HepG2 (cell line): ENCODE results near the gene RSBN1L. TPM values are rescaled to one million over a fixed set of nuclear protein-coding genes. Genes with fewer than 3 reads are reported as not detected.

ENCODE experiments used
- ATAC-seq: fragments of 200-7000 bp; cut with Tn5 transposase; 3 replicates; pipeline ENCODE4 v1.9.1; 2020; ENCODE audit warnings: mild to moderate bottlenecking, moderate library complexity
- BruUV-seq: library from RNA; stranded (reverse); fragments of 400-500 nt; replicated peaks from 2 replicates; lab custom pipeline; 2021; lab: Mats Ljungman, UMichigan
- CTCF ChIA-PET: fragments of 300-600 bp; formaldehyde crosslinking; extraction: SDS; loops from one replicate; lab custom pipeline; 2021; ENCODE audit warnings: low total read pairs, inconsistent platforms, low intra/inter-chr PET ratio; lab: Yijun Ruan, JAX
- POLR2A ChIA-PET: fragments of 350-600 bp; sonication (Branson Sonifier 250); formaldehyde crosslinking; loops from one replicate; lab custom pipeline; 2020; ENCODE audit warnings: antibody characterized with exemption, inconsistent platforms; lab: Yijun Ruan, JAX
- DNase-seq: peaks from one replicate; pipeline ENCODE4 v3.0.0-alpha.2; 2015; ENCODE audit warnings: low spot score
- FAIRE-seq: peaks from 3 replicates; lab custom pipeline; 2011; peaks lifted over from hg19 to GRCh38; lab: Jason Lieb, UNC
- H2AFZ ChIP-seq: one replicate; pipeline ENCODE4 v1.6.1; 2011; ENCODE audit warnings: low read length, inconsistent platforms
- H3K27ac ChIP-seq: fragments of 300-600 bp; 3 replicates; pipeline ENCODE4 v1.8.0; 2011; ENCODE audit warnings: mixed run types, mild to moderate bottlenecking, mixed read lengths, low read length, inconsistent platforms; ENCODE audit not compliant: insufficient read depth; ENCODE audit errors: extremely low read length
- H3K27me3 ChIP-seq, 2 experiments: fragments of 200-600 bp in 1 of 2; 2 replicates in 1 of 2; 3 replicates in 1 of 2; pipeline versions ENCODE4 v1.6.0 to v1.8.0; 2011; ENCODE audit warnings: low read length in 2 of 2, mild to moderate bottlenecking in 2 of 2, moderate library complexity in 2 of 2, inconsistent platforms in 1 of 2; ENCODE audit not compliant: insufficient read depth in 2 of 2, control insufficient read depth in 1 of 2
- H3K36me3 ChIP-seq, 2 experiments: fragments of 200-600 bp in 1 of 2; replicated peaks in 1 of 2; 2 replicates in 1 of 2; 3 replicates in 1 of 2; pipeline versions ENCODE4 v1.5.1 to v1.8.0; 2011; ENCODE audit warnings: low read length in 2 of 2, inconsistent platforms in 1 of 2; ENCODE audit not compliant: insufficient read depth in 2 of 2, control insufficient read depth in 1 of 2
- H3K4me1 ChIP-seq: 2 replicates; pipeline ENCODE4 v1.5.1; 2012; ENCODE audit warnings: low read length, inconsistent platforms; ENCODE audit not compliant: insufficient read depth
- H3K4me2 ChIP-seq: 2 replicates; pipeline ENCODE4 v1.6.0; 2011; ENCODE audit warnings: low read depth, low read length, inconsistent platforms
- H3K4me3 ChIP-seq, 3 experiments: fragments of 200-600 bp in 1 of 3; sonication (generic), shearing (Covaris generic) in 1 of 3; replicated peaks in 1 of 3; 2 replicates each; pipeline ENCODE4 v1.5.1; 2011 to 2016; ENCODE audit warnings: low read length in 3 of 3, inconsistent platforms in 2 of 3, low read depth in 2 of 3, mild to moderate bottlenecking in 2 of 3, control low read depth in 1 of 3, mixed read lengths in 1 of 3; ENCODE audit not compliant: insufficient read depth in 1 of 3
- H3K79me2 ChIP-seq: one replicate; pipeline ENCODE4 v1.6.1; 2011; ENCODE audit warnings: low read length, inconsistent platforms; ENCODE audit not compliant: insufficient read depth
- H3K9ac ChIP-seq: 2 replicates; pipeline ENCODE4 v1.6.0; 2011; ENCODE audit warnings: mild to moderate bottlenecking, low read depth, low read length, inconsistent platforms; ENCODE audit not compliant: insufficient read depth
- H3K9me3 ChIP-seq: 2 replicates; pipeline ENCODE4 v1.5.1; 2012; ENCODE audit warnings: mild to moderate bottlenecking, low read length
- H4K20me1 ChIP-seq: 2 replicates; pipeline ENCODE4 v1.6.0; 2011; ENCODE audit warnings: inconsistent platforms, mild to moderate bottlenecking, low read length, moderate library complexity; ENCODE audit not compliant: insufficient read depth
- ESRRA ChIP-seq: sonication (generic); formaldehyde crosslinking; IDR thresholded peaks from 2 replicates; pipeline ENCODE4 v1.5.1; 2020; ENCODE audit warnings: mild to moderate bottlenecking, low read depth, missing genetic modification reagents
- FOSL1 ChIP-seq: sonication (generic); formaldehyde crosslinking; IDR thresholded peaks from 2 replicates; pipeline ENCODE4 v1.9.0; 2021; ENCODE audit warnings: missing genetic modification reagents, borderline replicate concordance
- MLLT10 ChIP-seq: sonication (generic); formaldehyde crosslinking; IDR thresholded peaks from 2 replicates; pipeline ENCODE4 v1.4.0; 2020; ENCODE audit warnings: missing genetic modification reagents
- NR1H2 ChIP-seq: sonication (generic); formaldehyde crosslinking; IDR thresholded peaks from 2 replicates; pipeline ENCODE4 v1.8.1; 2022; ENCODE audit warnings: low read depth, missing genetic modification reagents, borderline replicate concordance
- RAD21 ChIP-seq: fragments of 450-650 bp; formaldehyde crosslinking; IDR thresholded peaks from 2 replicates; pipeline ENCODE4 v1.5.0; 2020; ENCODE audit warnings: mild to moderate bottlenecking
- REL ChIP-seq: sonication (generic); formaldehyde crosslinking; conservative IDR thresholded peaks from 2 replicates; pipeline ENCODE4 v1.8.0; 2022; ENCODE audit warnings: mild to moderate bottlenecking, missing genetic modification reagents, moderate library complexity
- TSC22D2 ChIP-seq: sonication (generic); formaldehyde crosslinking; IDR thresholded peaks from 2 replicates; pipeline ENCODE4 v1.5.1; 2020; ENCODE audit warnings: missing genetic modification reagents, mild to moderate bottlenecking, borderline replicate concordance
- YEATS2 ChIP-seq: sonication (generic); formaldehyde crosslinking; IDR thresholded peaks from 2 replicates; pipeline ENCODE4 v1.4.0; 2020; ENCODE audit warnings: missing genetic modification reagents, borderline replicate concordance
- ZNF101 ChIP-seq: sonication (generic); formaldehyde crosslinking; IDR thresholded peaks from 2 replicates; pipeline ENCODE4 v1.4.0; 2020; ENCODE audit warnings: mild to moderate bottlenecking, low read depth, missing genetic modification reagents, borderline replicate concordance
- ZNF33A ChIP-seq: sonication (generic); formaldehyde crosslinking; IDR thresholded peaks from 2 replicates; pipeline ENCODE4 v1.5.1; 2020; ENCODE audit warnings: missing genetic modification reagents, mild to moderate bottlenecking, moderate library complexity, borderline replicate concordance
- ZNF343 ChIP-seq: sonication (generic); formaldehyde crosslinking; IDR thresholded peaks from 2 replicates; pipeline ENCODE4 v1.4.0; 2020; ENCODE audit warnings: mild to moderate bottlenecking, missing genetic modification reagents
- ZNF713 ChIP-seq: sonication (generic); formaldehyde crosslinking; IDR thresholded peaks from 2 replicates; pipeline ENCODE4 v1.4.0; 2020; ENCODE audit warnings: mild to moderate bottlenecking, missing genetic modification reagents
- ZNF740 ChIP-seq: sonication (generic); formaldehyde crosslinking; IDR thresholded peaks from 2 replicates; pipeline ENCODE4 v1.4.0; 2020; ENCODE audit warnings: missing genetic modification reagents
- ZNF784 ChIP-seq: sonication (generic); formaldehyde crosslinking; IDR thresholded peaks from 2 replicates; pipeline ENCODE4 v1.5.1; 2020; ENCODE audit warnings: missing genetic modification reagents, mild to moderate bottlenecking, borderline replicate concordance
- ZNF878 ChIP-seq: sonication (generic); formaldehyde crosslinking; IDR thresholded peaks from 2 replicates; pipeline ENCODE4 v1.8.1; 2023; ENCODE audit warnings: mild to moderate bottlenecking, missing genetic modification reagents, moderate library complexity
- ZZZ3 ChIP-seq: sonication (generic); formaldehyde crosslinking; IDR thresholded peaks from 2 replicates; pipeline ENCODE4 v1.4.0; 2020; ENCODE audit warnings: missing genetic modification reagents, mild to moderate bottlenecking, borderline replicate concordance
- WGBS: methylation state at CpG from one replicate; pipeline ENCODE4 v1.1.6; 2017; ENCODE audit warnings: low lambda C conversion rate; 5-methylcytosine and 5-hydroxymethylcytosine counted together
- in situ Hi-C: cut with HindIII; loops from 2 replicates; pipeline ENCODE4 v1.10.0; 2017; ENCODE audit warnings: low pct_unique_long_range_greater_than_20kb; ENCODE audit not compliant: extremely low pct_ligation_motif_present
- intact Hi-C: fragments of 100-400 bp; cut with micrococcal nuclease; formaldehyde crosslinking; loops from one replicate; pipeline ENCODE4 v1.10.0; 2022; ENCODE audit not compliant: unreplicated experiment
- polyA plus RNA-seq, 8 experiments: library from polyadenylated mRNA; depleted of rRNA in 3 of 8; stranded (reverse) in 7 of 8; unstranded in 1 of 8; fragments of >200 nt; fragmentation: Illumina TruSeq in 4 of 8; extraction: Trizol in 4 of 8; gene quantifications; 2 replicates each; pipeline versions ENCODE4 v1.2.1 to v1.2.3, GENCODE V29; 2011 to 2016; ENCODE audit warnings: low read depth in 4 of 8, missing spikeins in 1 of 8, mixed read lengths in 1 of 8; ENCODE audit not compliant: insufficient read depth in 1 of 8
- total RNA-seq, 5 experiments: library from RNA; depleted of rRNA; stranded (reverse); fragments of >200 nt; fragmentation: Illumina TruSeq; extraction: Trizol; gene quantifications; 2 replicates each; pipeline ENCODE4 v1.2.3, GENCODE V29; 2016; ENCODE audit warnings: low read depth in 1 of 5
- TF ChIP-seq, protein P1 (sequence below): sonication (generic); formaldehyde crosslinking; IDR thresholded peaks from 2 replicates; pipeline ENCODE4 v1.5.0; 2020; ENCODE audit warnings: missing genetic modification reagents, mild to moderate bottlenecking, borderline replicate concordance

The RSBN1L gene
- total and polyA plus RNA-seq, 2 of the 13 experiments (the other 11 are each of a cell fraction or from before 2014, with no cell fraction given), result 7.7 to 21.3 TPM

DNA sequence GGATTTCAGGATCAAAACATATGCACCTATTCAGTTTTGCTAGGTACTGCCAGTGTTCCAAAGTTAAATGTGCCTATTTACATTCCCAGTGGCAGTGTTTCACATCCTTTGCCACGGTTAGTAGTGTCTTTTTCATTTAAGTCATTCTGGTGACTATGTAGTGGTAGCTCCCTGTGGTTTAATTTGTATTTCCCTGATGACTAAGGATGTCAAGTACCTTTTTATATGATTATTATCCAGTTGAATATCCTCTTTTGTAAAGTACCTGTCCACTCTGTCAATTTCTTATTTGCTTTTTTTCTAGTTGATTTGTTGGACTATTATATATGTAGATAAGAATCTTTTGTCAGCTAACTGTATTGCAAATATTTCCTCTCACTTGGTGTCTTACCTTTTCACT, 56.9 kb downstream of the RSBN1L start:
- CTCF ChIA-PET, result no interaction called here
- no TSS peak for BruUV-seq
- Histone ChIP-seq H4K20me1 (no peaks in the 10 kb centered on the region), H3K36me3 (peaks cover 4 to 22% of the 10 kb centered on the region in 2 experiments; a peak in 4 of 5 replicates), H3K4me3 (no peak overlapping the region), H3K27me3 (no peaks in the 10 kb centered on the region), H3K27ac (no peak overlapping the region), H3K9ac (no peak overlapping the region), H3K79me2 (peaks cover 20% of the 10 kb centered on the region), H2AFZ (no peak overlapping the region), H3K9me3 (no peaks in the 10 kb centered on the region), H3K4me1 (no peaks in the 10 kb centered on the region), H3K4me2 (no peak overlapping the region)
- intact Hi-C loops (no loop called here), in situ Hi-C loops (no loop called here)
- ATAC-seq (no peak), FAIRE-seq (no peak), DNase-seq (no peak)
- POLR2A ChIA-PET, result no interaction called here
- no peak for TF ChIP-seq ZNF343 (CRISPR knock-in tag)
- no peak for TF ChIP-seq ZNF33A
- no peak for TF ChIP-seq ZNF878
- no peak for TF ChIP-seq ZNF784 (CRISPR knock-in tag)
- TF ChIP-seq NR1H2, result no peak
- no peak for TF ChIP-seq ZNF740 (CRISPR knock-in tag)
- no peak for TF ChIP-seq RAD21 (CRISPR knock-in tag)
- no peak for TF ChIP-seq ESRRA (CRISPR knock-in tag)
- no peak for TF ChIP-seq YEATS2 (CRISPR knock-in tag)
- TF ChIP-seq, protein P1, sequence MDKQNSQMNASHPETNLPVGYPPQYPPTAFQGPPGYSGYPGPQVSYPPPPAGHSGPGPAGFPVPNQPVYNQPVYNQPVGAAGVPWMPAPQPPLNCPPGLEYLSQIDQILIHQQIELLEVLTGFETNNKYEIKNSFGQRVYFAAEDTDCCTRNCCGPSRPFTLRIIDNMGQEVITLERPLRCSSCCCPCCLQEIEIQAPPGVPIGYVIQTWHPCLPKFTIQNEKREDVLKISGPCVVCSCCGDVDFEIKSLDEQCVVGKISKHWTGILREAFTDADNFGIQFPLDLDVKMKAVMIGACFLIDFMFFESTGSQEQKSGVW, result no peak
- TF ChIP-seq REL (CRISPR knock-in tag), result no peak
- TF ChIP-seq ZZZ3 (CRISPR knock-in tag), result no peak
- no peak for TF ChIP-seq ZNF713
- no peak for TF ChIP-seq ZNF101 (CRISPR knock-in tag)
- no peak for TF ChIP-seq MLLT10
- TF ChIP-seq FOSL1 (CRISPR knock-in tag), result no peak
- TF ChIP-seq TSC22D2, result no peak
- 94% methylated on average over 1 of the region's 1 CpG for WGBS
